Stimulated activated naive CD4-positive, alpha-beta T cell treated with Interleukin-2 at 50 U/mL for 16 hours (primary cell): Measurements from ENCODE around the gene G6PD.

Experiments
- DNase-seq: peaks from one replicate; lab custom pipeline; 2025; lab: John Stamatoyannopoulos, UW

G6PD gene

DNA sequence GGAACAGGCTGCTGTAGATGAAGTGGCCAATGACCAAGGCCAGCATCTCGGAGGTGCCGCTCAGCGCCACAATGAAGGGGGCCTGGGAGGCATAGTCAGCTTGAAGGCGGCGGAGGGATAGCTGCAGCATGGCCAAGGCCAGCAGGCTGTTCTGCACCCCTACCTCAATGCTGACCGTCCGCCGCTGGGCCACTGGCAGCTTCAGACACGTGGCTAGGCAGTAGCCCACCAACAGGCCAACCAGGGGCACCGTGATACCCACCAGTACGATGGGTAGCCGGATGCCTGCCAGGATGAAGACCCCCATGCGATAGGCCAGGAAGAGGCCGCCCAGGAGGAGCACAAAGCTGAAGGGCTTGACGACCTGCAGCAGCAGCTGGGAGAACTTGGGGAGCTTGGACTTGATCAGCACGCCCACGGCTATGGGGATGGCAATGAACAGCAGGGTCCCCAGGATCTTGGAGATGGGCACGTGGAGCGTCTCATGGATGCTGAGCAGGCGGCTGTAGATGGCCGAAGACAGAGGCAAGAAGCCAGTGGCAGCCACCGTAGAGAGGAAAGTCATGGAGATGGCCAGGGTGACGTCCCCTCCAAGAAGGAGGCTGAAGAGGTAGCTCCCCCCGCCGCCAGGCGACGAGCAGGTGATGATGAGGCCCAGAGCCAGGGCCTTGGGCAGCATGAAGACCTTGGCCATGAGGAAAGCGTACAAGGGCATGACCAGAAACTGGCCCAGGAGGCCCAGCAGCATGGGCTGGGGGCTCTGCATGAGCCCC, 58.9 kb downstream of the G6PD start:
- no peak for DNase-seq

DNA sequence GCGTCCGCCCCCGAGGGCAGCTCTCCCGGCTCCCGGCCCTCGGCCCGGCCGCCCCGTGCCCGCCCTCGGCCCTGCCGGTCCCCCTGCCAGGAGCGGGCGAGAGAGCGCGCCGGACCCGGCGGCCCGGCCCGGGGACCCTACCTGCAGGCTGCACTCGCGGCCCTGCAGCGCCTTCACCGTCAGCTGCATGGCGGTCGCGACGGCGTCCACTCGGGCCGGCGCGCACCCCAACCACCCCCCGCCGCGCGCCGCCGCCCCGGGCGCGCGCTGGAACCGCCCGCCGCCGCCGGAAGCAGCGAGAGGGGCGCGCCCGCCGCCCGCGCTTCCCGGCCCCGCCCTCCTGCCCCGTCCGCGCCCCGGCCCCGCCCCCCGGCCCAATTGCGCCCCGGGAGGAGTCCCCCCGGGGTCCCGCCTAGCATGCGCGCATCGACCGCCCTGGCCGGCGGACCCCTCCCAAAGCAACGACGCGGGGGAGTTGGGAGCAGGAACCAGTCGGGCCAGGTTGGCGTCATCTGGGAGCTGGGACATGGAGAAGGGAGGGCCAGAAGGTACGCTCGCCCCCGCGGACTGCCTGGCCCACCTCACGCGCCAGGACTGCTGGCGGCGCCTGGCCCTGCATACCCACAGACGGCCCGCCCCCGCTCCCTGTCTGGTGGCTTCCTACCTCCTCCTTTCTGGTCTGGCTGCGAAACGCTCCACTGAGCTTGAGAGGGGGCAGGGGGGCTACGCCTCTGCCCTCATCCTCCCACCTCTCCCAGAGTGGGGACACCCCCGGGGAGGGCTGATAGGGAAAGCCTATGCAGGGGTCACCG, 60.0 kb downstream of the G6PD start, which contains the start of gene UBL4A:
TSS of gene UBL4A (minus strand) at position 220 of the 812 bp plus-strand sequence. CDS start at position 189, 31 bp downstream.
- peak; percentile 34 for DNase-seq

DNA sequence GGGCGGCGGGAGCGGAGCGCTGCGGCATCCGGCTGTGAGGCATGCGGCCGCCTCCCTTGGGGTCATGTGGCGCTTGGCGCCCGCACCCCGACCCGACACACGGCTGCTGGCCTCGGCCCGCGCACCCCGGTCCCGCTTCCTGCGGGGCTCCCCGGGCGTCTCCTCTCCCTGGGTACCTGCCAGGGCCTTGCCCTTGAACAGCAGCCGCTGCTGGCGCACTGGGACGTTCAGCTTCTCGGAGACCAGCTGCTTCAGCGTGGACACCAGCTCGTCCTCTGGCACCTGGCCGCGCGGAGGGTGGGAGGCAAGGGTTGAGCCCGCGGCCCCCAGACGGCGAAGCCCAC, 60.6 kb downstream of the G6PD start:
- peak; percentile 11 for DNase-seq

DNA sequence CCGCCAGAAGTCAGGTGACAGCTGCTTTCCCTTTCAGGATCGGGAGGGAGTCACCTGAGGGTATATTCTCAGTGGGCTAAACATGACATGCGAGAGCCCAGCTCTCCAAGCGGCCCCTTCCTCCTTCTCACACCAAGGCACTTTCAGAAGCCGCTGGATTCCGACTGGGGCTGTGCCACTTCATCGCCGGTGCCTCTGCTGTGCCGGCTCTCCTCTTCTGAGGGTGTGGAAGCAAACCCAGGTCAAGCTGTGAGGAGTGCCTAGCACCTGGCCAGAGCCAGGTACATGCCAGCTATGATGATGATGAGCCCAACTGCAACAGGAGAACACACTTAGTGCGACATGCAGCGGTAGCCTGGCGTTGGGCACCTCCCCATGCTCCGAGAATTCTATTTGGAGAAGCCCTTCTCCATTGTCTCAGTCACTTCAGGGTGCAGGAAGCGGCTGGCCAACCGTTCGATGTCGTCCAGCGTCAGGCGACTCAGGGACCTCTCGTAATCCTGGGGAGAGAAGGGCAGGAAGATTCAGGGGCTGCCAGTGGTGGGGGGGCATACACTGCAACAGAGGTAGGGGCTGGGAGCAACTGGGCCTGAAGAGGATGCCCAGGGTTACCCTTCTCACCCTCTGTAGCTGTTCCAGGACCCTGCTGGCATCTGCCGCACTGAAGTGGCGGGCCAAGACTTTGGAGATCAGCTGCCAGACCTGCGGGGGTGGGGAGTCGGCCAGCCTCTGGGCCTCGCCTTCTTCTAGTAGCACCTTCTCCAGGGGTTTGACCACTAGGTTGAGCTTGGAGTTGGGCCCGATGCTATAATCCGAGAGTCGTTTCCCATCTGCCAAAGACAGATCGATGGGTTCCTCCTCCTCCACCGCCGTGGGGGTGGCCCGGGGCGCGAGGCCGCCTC, 61.2 kb downstream of the G6PD start:
- no peak for DNase-seq

DNA sequence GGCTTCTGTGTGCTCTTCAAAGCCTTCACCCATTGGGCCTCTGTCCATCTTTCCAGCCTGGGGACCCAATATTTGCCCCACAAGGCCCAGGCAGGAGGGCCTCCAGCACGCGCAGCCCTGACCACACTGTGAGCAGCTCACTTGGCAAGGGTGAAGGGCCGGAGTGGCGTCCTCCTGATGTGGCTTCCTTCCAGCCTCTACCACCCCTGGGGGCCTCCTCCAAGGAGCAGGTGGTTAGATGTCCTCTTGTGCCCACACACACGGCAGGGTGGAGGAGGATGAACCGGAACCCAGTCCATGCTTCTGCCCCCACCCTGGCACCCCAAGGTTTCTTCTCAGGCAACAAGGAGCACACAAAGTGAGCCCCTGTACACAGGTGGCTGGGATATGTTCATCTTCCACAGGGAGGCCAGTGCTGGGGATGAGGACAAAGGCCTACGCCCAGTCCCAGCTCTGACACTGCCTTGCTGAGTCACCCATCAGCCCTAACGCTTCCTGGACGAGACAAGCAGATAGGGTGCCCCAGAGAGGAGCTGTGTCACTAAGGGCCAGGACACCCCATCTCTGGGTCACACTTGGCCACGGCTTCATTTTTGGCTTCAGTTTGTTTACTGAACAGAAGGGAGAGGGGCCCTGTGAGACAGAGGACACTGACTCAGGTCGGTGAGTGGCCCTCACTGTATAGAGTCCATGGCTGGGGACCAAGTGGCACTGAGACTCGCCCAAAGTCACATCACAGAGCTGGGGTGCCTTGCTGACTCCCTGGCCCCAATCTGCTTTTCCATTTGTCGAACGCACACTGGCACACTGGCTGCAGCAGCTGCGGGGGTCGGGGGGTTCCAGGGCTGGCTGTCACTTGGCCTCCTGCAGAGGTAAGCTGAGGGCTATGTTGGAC, 62.1 kb downstream of the G6PD start:
- DNase-seq = no peak

DNA sequence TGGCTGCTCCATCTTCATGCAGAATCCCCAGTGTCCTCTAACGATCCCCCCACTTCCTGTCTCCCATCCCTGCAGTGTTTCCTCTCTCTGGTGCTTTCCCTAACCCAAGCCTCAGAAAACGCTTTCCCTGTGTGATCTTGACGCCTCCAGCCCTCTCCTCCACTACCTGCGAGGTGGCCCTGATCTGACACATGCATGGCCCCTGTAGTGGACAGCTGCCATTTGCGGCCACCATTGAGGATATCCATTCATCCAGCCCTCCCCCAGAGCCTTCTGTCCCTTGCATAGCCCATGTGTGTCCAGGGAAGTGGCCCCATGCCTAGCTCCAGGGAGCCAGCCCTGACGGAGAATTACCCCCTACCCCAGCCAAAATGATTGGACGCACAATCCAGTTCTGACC, 63.3 kb downstream of the G6PD start:
- DNase-seq = no peak

DNA sequence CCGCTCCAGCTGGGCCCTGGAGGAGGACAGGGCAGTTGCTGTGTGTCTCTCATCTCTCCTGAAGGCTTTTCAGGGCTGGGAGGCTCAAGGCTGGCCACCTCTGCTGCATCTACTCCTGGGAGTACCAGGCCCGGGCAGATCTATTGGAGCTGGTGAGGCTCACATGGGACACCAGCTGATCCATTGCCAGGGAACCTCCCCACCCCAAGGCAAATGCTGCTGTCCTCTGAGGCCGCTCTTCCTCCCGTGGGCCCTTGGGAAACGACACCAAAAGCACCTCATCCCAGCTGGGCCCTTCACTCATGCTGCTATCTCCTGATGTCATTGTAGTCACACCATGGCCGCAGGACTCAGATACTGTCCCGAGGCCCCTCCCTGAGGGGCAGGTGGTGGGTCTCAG, 63.9 kb downstream of the G6PD start:
- DNase-seq = no peak

DNA sequence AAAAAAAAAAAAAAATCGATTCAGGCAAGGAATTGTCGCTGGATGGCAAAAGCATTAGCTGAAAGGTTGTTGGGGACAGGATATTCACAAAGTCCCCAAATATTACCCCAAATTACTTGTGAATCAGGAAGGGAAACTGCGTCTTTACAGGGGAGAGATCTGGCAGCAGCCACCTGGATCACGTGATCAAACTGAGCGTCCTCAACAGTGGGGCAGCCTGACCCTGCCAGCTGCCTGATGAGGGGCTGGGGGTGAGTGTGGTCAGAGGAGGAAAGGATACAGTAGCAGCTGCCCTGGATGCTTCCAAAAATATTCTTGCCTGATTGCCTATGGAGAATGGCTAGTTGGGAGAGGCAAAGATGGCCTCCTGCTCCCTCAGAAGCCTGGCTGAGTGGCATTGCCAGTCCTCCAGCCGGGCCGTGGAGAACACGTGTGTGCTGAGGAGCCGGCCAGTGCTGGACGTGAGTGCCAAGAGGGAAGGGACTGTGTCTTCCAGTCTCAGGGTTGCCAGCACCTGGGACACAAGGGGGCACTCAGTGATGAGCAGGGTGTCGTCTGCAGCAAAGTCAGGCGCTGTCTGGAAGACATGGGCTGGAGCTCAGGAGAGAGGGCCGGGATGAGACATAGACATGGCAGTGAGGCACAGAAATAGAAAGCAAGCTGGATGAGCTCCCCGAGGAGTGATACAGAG, 64.6 kb downstream of the G6PD start:
- DNase-seq = no peak
